Measurements from ENCODE around the gene CCDC43.
"Not testable (repeated sequence)": the region's sequence is repeated elsewhere in the genome, so short reads cannot be mapped to it uniquely, and the experiment has no call there.

Gene CCDC43

DNA sequence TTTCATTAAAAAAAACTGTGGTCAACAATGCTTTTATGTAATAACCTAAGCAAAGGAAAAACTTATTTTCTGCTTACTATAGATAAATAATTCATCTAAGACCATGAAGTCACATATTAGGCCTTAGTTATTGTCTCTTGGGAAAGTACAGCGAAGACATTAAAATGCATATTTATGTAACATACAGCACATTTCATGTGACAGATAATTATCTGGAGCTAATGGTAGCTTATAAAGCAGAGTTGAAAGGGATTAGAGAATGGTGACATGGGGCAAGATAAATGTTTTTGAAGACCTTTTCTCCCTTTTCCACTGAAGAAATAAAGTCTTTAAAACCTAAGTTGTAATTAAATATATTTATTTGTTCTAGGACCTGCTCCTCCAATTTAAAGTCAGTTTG, 23.6 kb downstream of the CCDC43 start:
- no peak for DNase-seq

DNA sequence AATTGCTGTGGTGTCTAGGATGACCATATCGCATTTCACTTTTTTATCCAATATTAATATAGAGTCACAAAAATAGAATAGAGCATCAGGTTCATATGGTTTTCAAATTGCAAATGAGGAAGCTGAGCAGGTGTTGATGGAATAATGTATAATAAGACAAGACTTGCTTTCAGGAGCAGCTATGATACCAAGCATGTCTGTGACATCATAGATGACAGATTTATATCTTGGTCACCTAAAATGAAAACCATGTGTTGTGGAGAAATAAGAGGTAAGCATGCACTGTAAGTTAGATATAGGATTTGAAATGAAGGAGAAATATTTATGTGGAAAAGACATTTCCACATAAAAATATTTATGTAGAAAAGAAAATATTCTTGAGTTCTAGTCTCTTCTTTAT, 24.7 kb downstream of the CCDC43 start:
- no peak for DNase-seq

DNA sequence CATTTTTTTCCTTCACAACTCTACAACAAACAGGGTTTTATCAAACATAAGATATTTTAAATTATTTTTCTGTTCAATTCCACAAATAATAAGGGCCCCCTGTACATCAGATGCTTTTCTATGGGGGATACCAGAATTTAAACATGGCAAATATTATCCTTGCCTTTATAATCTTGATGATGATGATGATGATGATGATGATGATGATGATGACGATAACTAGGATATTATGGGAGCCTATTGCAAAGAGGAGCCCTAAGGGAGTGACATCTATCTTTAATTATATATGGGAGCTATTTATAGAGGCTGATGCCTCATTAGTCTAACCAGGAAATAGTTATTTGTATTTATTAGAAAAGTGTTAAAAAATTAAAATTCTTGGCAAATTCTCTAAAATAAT, 26.5 kb downstream of the CCDC43 start:
- no peak for DNase-seq

DNA sequence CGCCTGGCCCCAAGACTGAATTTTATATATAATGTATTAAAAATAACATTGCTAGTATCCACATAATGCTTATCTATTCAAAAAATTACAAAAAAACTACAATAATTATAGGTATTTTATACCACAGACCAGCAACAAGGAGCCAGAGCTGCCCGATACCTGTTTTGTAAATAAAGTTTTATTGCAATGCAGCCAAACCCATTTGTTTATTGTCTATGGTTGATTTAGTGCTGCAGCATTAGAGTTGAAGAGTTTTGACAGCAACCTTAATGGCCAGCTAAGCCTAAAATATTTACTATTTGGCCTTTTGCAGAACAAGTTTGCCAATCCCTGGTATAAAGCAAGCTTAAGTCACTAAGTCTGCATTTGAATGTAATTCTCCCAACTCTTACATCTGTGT, 27.7 kb downstream of the CCDC43 start:
- DNase-seq, result no peak

DNA sequence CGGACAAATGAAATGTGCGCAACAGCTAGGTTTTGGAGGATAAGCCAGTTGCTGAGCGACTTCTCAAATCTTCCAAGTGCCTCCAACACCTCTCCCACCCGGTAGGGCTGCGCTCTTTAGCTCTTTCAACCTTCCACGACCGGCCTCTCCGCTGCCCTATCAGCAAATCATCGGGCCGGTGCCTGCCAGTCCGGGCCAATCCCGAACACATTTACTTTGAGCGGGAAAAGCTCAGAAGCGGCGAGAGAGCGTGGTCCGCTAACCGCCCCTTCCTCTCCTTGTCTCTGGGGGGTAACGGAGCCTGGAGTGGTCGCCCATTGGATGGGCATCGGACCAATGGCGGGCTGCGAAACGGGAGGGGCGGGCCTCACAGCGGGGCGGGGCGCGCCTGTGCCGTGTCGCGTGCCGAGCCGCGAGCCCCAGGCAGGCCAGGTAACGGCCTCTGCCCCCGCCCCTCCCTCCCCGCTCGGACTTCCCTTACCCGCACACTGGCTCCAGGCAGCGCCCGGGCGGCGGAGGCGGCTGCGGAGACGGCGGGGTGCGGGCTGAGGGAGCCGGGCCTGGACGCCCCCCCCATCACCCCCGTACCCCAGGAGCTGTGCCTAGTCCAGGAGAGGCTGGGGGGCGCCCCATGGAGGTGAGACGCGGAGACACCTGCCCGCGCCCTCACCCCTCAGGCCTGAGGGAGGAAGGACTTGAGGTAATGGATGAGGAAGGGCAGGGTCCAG, 33.4 kb downstream of the CCDC43 start, which contains the start of gene MEIOC:
TSS of gene MEIOC (plus strand) at position 486 of the 728 bp plus-strand sequence. CDS start at position 632, 146 bp downstream.
- DNase-seq, result no peak

DNA sequence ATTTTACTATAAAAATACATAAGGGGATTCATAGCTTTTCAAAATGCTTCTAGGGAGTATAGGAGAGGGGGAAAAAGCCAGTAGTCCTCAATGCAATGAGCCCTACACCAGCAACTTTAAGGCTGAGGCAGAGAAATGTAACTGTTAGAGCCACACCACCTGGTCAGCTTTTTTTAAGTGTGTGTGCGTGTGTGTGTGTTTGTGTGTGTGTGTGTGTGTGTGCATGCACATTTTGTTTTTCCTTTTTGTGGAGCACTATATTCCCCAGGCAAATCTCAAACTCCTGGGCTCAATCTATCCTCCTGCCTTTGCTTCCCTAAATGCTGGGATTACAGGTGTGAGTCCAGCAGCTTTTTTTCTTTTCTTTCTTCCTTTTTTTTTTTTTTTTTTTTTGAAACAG, 35.6 kb downstream of the CCDC43 start:
- DNase-seq, result no peak

DNA sequence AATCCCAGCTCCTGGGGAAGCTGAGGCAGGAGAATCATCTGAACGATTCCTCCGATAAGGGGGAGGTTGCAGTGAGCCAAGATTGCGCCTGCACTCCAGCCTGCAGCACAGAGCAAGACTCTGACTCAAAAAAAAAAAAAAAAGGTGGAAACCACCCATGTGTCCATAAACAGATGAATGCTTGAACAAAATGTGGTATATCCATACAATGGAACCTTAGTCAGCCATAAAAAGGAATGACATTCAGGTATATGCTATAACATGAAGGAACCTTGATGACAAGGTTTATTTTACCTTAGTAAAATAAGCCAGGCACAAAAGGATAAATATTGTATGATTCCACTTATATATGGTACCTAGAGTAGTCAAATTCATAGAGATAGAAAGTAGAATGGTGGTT, 36.2 kb downstream of the CCDC43 start:
- no peak for DNase-seq

DNA sequence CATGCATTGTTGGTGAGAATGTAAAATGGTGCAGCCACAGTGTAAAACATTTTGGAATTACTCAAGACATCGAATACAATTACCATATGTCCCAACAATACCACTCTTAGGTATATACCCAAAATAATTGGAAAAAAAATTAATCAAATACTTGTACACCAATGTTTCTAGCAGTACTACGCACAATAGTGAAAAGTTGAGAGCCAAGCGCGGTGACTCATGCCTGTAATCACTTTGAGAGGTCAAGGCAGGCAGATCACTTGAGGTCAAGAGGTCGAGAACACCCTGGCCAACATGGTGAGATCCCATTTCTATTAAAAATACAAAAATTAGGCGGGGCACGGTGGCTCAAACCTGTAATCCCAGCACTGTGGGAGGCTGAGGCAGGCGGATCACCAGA, 36.8 kb downstream of the CCDC43 start:
- no peak for DNase-seq

DNA sequence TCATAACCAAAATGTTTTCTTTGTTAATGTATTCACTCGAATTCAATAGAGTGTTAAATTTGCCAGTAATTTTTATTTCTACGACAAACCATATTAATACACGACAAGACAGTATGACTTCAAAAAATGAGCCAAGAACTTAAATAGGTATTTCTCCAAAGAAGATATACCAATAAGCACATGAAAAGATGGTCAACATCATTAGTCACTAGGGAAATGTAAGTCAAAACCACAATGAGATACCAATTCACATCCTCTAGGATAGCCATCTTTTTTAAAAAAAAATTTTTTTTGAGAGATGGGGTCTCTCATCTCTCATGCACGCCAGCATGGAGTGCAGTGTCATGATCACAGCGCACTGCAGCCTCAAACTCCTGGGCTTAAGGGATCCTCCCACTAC, 38.3 kb downstream of the CCDC43 start:
- no peak for DNase-seq

DNA sequence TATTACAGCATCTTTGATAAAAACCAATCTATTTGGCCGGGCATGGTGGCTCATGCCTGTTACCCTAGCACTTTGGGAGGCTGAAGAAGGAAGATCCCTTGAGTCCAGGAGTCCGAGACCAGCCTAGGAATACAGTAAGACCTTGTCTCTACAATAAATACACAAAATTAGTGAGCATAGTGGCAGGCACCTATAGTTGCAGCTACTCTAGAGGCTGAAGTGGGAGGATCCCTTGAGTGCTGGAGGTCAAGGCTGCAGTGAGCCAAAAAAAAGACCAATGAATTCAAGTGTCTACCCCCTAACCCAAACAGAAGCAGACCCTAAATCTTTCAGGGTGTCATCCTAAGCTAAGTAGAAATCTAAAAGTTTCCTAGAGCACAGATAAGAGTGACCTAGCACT, 40.6 kb downstream of the CCDC43 start:
- DNase-seq, result no peak

DNA sequence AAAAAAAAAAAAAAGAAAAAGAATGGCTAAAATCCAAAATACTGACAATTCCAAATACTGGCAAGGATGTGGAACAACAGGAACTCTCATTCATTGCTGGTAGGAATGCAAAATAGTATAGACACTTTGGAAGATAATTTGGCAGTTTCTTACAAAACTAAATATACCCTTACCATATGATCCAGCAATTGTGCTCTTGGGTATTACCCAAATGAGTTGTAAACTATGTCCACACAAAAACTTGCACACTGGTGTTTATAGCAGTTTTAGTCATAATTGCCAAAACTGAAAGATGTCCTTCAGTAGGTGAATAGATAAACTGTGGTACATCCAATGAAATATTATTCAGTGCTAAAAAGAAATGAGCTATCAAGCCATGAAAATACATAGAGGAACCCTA, 41.8 kb downstream of the CCDC43 start:
- no peak for DNase-seq

DNA sequence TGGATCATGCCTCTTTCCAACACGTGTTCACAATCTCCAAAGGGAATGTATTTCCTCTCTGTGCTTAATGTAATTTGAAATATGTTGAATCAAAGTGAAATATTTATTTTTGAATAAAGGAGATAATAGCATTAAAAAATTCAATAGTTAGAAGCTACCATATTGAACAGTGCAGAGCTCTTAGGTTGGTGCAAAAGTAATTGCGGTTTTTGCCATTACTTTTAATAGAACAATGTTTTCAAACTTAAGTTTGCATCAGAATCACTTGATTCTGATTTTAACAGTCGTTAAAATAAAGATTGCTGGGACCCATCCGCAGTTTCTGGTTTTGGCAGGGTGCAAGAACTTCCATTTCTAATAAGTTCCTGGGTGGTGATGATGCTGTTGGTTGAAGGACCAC, 43.3 kb downstream of the CCDC43 start:
- no peak for DNase-seq

DNA sequence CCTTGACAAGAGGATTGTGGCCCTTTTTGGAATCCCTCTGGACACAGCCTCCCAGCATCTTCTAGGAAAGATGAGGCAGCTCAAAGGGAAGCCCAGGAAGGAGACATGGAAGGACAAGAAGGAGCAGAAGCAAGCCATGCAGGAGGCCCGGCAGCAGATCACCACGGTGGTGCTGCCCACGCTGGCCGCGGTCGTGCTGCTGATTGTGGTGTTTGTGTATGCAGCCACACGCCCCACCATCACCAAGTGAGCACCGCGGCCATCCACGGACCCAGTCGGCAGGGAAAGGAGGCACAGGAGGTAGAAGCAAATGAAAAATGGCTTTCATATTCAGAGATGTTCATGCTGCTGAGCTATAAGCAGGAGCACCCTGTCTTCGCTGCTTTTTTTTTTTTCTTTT, 44.2 kb downstream of the CCDC43 start:
- no peak for DNase-seq

DNA sequence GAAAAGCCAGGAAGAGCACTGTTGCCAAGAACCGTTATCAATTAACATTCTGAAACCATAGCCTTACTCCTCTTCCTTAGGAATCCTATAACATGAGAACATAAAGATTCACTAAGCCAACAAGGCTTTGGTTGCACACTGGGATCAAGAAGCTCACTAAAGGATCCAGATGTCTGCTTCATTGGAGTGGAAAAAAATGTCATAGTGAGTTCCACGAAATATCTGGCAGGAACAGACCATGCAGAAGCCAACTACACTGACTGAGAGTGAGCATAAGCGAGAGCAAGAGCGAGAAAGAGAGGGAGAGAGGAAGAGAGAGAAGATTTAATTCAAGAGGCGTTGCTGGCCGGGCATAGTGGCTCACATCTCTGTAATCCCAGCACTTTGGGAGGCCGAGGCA, 46.7 kb downstream of the CCDC43 start:
- no peak for DNase-seq

DNA sequence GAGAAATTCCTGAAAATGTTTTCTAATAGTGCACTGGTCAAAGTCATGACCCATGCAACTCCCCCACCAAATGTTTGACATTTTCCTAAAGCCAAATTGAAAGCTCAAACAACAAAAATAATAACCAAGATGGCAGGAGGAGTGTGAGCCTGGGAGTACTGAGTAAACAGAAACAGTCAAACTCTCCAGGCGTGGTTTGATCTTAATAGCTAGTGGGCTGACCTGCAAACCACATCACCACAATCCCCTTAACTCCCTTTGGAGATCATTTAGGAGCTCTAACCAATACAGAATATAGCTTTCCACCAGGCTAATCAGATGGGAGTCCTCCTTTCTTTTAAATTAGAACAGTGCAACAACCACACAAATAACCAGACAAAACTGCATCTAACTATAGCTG, 52.5 kb downstream of the CCDC43 start:
- DNase-seq, result no peak

DNA sequence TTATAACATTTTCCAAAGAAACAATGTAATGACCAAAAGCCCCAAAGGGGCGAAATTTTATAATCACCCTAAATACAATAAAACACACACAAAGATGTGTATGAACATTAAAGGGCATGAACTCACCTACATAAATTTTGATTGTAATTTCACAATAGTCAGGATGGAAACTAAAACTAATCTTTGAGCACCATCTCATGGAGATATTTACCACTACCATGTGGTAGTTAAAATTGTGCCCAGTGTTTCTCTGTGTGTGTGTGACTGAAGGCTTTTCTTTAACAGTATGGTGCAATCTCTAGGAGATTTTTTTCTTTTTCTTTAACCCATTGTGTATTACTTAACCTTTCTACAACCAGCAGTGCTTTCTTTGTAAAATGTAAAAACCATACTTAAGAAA, 53.0 kb downstream of the CCDC43 start:
- peak in 1 of 2 donors; percentile 37 for DNase-seq

DNA sequence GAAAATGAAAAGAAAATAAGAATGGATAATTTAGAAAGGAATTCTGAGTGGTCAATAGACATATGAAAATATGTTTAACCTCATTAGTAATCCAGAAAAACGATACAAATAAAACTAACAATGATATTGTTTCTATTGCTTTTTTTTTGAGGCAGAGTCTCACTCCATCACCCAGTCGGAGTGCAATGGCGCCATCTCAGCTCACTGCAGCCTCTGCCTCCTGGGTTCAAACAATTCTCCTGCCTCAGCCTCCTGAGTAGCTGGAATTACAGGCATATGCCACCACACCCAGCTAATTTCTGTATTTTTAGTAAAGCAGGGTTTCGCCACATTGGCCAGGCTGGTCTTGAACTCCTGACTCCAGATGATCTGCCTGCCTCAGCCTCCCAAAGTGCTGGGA, 55.2 kb downstream of the CCDC43 start:
- not testable (repeated sequence) for DNase-seq

DNA sequence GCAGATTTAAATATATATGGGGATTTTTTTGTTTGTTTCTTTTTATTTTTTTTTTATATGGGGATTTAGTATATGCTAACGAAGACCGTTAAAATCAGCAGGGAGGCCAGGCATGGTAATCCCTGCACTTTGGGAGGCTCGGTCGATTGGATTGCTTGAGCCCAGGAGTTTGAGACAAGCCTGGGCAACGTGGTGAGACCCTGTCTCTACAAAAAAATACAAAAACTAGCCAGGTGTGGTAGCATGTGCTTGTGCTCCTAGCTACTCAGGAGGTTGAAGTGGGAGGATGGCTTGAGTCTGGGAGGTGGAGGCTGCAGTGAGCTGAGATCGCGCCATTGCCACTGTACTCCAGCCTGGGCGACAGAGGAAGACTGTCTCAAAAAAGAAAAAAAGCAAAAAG, 55.6 kb downstream of the CCDC43 start:
- DNase-seq, result no peak

DNA sequence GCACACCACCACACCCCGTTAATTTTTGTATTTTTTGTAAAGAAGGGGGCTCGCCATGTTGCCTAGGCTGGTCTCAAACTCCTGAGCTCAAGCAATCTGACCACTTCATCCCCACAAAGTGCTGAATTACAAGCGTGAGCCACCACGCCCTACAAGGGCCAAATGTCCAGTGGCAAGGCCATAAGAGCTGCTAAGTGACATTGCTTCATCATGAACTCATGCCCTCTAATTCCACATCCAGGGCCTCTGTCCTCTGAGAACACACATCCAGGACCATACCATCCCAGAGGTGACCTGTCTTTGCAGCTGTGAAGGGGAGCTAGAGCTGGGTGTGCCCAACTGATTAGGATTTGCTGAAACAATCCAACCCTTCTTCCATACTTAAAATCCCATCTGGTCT, 58.9 kb downstream of the CCDC43 start:
- DNase-seq, result no peak

DNA sequence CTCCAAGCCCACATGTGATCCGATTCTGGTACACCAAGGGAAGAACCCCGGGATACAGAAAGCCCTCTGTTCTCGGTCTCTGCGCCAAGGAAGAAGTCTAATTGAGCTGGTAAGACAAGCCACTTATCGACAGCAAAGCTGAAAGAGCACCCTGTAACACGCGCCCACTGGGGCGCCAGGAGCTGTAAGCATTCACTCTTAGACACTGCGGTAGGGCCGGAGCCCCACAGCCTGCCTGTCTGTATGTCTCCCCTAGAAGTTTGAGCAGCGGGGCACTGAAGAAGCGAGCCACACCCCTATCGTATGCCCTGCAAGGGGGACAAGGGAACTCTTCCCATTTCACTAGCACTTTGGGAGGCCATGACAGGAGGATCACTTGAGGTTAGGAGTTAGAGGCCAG, 60.3 kb downstream of the CCDC43 start:
- no peak for DNase-seq

DNA sequence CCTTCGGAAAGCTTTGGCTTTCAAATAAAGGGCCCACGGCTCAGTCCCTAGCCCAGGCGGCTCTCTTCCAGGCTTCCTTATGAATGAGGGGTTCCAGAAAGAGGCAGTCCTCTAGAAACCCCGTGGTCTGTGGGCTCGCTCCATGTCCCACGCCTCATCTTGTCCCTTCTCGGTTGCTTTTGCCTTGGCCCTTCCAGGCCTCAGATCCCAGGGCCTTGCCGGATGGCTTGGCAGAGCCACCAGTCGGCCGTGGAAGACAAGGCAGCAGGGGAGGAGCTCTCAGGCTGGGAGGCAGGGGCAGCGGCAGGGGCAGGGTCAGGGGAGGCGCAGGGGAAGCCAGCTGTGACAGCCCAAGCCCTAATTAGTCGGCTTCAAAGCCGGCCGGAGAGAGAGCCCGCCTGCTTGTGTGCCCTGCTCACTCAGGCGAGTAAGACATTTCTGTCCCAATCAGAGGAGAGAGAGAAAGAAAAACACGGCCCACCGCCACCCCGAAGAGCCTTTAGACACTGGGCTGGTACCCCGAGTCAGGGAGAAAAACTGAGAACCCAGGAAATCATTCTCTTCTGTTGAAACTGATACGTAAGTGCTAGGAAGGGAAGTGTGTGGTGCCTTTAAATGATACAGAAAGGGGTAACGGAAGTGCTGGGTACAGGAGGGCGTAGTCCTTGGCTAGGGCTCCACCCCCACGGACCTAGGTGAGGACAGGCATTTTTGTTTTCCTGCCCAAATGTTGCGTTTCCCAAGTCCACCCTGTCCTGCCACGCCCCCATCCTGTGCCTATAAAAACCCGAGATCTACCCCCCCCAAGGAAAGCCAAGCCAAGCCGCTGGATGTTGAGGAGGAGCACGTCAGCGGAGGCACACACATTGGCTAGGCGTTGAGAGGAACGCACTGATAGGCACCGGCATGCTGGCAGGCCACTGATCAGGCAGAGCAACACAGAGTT, 61.1 kb downstream of the CCDC43 start:
- peak in 1 of 2 donors; percentile 30 for DNase-seq

DNA sequence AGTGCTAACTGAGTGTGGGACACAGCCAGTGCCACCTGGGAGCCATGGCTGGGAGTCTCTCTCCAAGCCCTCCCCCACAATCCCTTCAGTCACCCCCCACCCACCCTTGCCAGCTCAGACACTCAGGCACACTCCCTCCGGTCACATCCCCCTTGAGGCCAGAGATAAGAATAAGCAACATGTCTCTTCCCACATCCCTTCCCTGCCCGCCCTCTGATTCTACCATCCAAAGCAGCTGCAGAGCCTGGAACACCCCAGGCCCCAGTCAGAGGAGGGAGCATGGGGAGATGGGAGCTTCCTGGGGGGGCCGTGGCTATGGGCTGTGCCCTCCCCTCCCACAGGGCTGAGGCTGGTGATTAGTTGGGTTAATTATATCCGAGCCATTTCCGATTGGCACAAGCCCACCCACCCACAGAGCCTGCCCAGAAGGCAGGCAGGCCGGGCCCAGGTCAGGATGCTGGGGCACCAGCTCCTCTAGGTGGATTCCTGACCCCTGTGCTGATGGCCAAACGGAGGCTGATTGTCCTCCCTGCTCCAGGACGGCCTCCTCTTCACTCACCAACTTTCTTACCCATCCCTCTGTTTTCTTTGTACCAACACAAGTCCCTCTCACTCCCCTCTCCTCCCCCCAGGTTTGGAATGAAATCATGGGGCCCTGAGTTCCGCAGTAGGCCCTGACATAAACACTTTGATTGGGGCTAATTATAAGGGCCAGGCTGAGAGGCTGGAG, 61.9 kb downstream of the CCDC43 start:
- DNase-seq, result no peak

Data from bone marrow (tissue), 2 donors.